Keratinocyte (primary cell): Measurements from ENCODE around the gene PGA3. TPM values are rescaled to one million over a fixed set of nuclear protein-coding genes. Genes with fewer than 3 reads are reported as not detected.
"Not testable (repeated sequence)": the region's sequence is repeated elsewhere in the genome, so short reads cannot be mapped to it uniquely, and the experiment has no call there.

Experiments
- DNase-seq: peaks from one replicate; pipeline ENCODE4 v3.0.0-alpha.2; 2011; ENCODE audit warnings: low read depth, missing footprints, low spot score
- FAIRE-seq: peaks from 2 replicates; lab custom pipeline; 2011; peaks lifted over from hg19 to GRCh38; lab: Jason Lieb, UNC
- H2AFZ ChIP-seq: 2 replicates; pipeline ENCODE4 v1.6.0; 2012; ENCODE audit warnings: low read length, control low read depth, inconsistent platforms; ENCODE audit not compliant: control insufficient read depth
- H3K27ac ChIP-seq: 2 replicates; pipeline ENCODE4 v1.5.1; 2011; ENCODE audit warnings: low read length; ENCODE audit not compliant: control insufficient read depth, insufficient read depth
- H3K27me3 ChIP-seq: 3 replicates; pipeline ENCODE4 v1.6.0; 2011; ENCODE audit warnings: low read length; ENCODE audit not compliant: control insufficient read depth, insufficient read depth; ENCODE audit errors: extremely low read depth
- H3K36me3 ChIP-seq, 2 experiments: 2 replicates in 1 of 2; 3 replicates in 1 of 2; pipeline ENCODE4 v1.5.1; 2011; ENCODE audit warnings: low read length in 2 of 2, mild to moderate bottlenecking in 1 of 2; ENCODE audit not compliant: control insufficient read depth in 2 of 2, insufficient read depth in 2 of 2; ENCODE audit errors: extremely low read depth in 1 of 2
- H3K4me1 ChIP-seq: 3 replicates; pipeline ENCODE4 v1.5.1; 2011; ENCODE audit warnings: low read length; ENCODE audit not compliant: control insufficient read depth, insufficient read depth; ENCODE audit errors: extremely low read depth
- H3K4me2 ChIP-seq: 3 replicates; pipeline ENCODE4 v1.6.0; 2011; ENCODE audit warnings: low read depth, low read length; ENCODE audit not compliant: control insufficient read depth, insufficient read depth; ENCODE audit errors: extremely low read depth
- H3K4me3 ChIP-seq, 3 experiments: fragments of 200-600 bp in 1 of 3; sonication (generic) in 1 of 3; 2 replicates in 2 of 3; 3 replicates in 1 of 3; pipeline ENCODE4 v1.5.1; 2011 to 2016; ENCODE audit warnings: low read length in 3 of 3, mild to moderate bottlenecking in 3 of 3, control low read depth in 2 of 3, inconsistent platforms in 1 of 3, low read depth in 1 of 3, mixed read lengths in 1 of 3, mixed run types in 1 of 3, moderate library complexity in 1 of 3; ENCODE audit not compliant: control insufficient read depth in 2 of 3, insufficient read depth in 2 of 3; ENCODE audit errors: extremely low read depth in 1 of 3
- H3K79me2 ChIP-seq: 2 replicates; pipeline ENCODE4 v1.6.0; 2012; ENCODE audit warnings: low read length; ENCODE audit not compliant: control insufficient read depth, insufficient read depth
- H3K9ac ChIP-seq: 3 replicates; pipeline ENCODE4 v1.6.0; 2011; ENCODE audit warnings: low read length; ENCODE audit not compliant: control insufficient read depth, insufficient read depth; ENCODE audit errors: extremely low read depth
- H3K9me1 ChIP-seq: 3 replicates; pipeline ENCODE4 v1.6.0; 2011; ENCODE audit warnings: low read length; ENCODE audit not compliant: control insufficient read depth, insufficient read depth; ENCODE audit errors: extremely low read depth
- H3K9me3 ChIP-seq: 2 replicates; pipeline ENCODE4 v1.5.1; 2012; ENCODE audit warnings: low read depth, low read length; ENCODE audit not compliant: control insufficient read depth
- H4K20me1 ChIP-seq: 3 replicates; pipeline ENCODE4 v1.6.0; 2011; ENCODE audit warnings: low read length; ENCODE audit not compliant: control insufficient read depth, insufficient read depth; ENCODE audit errors: extremely low read depth
- EZH2 ChIP-seq: IDR thresholded peaks from one replicate; pipeline ENCODE4 v1.6.1; 2012; ENCODE audit warnings: inconsistent platforms, mild to moderate bottlenecking, low read length, moderate library complexity
- dilution Hi-C: fragments of 300-500 bp; cut with MboI; formaldehyde crosslinking; loops from one replicate; pipeline ENCODE4 v1.7.0; 2020; ENCODE audit warnings: low sequenced_read_pairs; ENCODE audit not compliant: extremely low pct_ligation_motif_present
- polyA minus RNA-seq, 3 experiments: library from RNA; depleted of rRNA, polyadenylated mRNA; stranded (reverse); fragments of >200 nt; gene quantifications; 1 replicate in 1 of 3; 2 replicates in 1 of 3; 3 replicates in 1 of 3; pipeline ENCODE4 v1.2.3, GENCODE V29; 2011
- polyA plus RNA-seq, 5 experiments: library from polyadenylated mRNA; depleted of rRNA in 3 of 5; stranded (reverse) in 3 of 5; stranded (forward) in 1 of 5; unstranded in 1 of 5; fragments of >200 nt; gene quantifications; 1 replicate in 1 of 5; 2 replicates in 3 of 5; 3 replicates in 1 of 5; pipeline versions ENCODE4 v1.2.1 to v1.2.3, GENCODE V29; 2011 to 2012; ENCODE audit warnings: missing spikeins in 2 of 5, low read depth in 1 of 5, low replicate concordance in 1 of 5
- TF ChIP-seq, protein P1 (sequence below), 3 experiments: IDR thresholded peaks in 1 of 3; conservative IDR thresholded peaks in 1 of 3; optimal IDR thresholded peaks in 1 of 3; 2 replicates in 2 of 3; 3 replicates in 1 of 3; pipeline versions ENCODE3 to v1.5.1; 2011; ENCODE audit warnings: low read length in 3 of 3, mild to moderate bottlenecking in 3 of 3, moderate library complexity in 2 of 3, control low read depth in 1 of 3, inconsistent platforms in 1 of 3; ENCODE audit not compliant: insufficient read depth in 2 of 3; ENCODE audit errors: extremely low read depth in 1 of 3

Gene PGA3
- polyA plus RNA-seq (not detected in 3 replicates), polyA minus RNA-seq (not detected in 3 replicates)
- polyA plus RNA-seq (2011; ENCODE audit: low read depth): not detected
- polyA plus RNA-seq (2011; cell fraction: cytosol; rRNA removed): not detected in 2 replicates
- not detected in 2 replicates for polyA plus RNA-seq (2011; cell fraction: nucleus; rRNA removed)
- polyA plus RNA-seq (2012; ENCODE audit: low replicate concordance): not detected in 2 replicates
- polyA minus RNA-seq (2011; cell fraction: cytosol; rRNA and poly(A)+ RNA removed): not detected
- polyA minus RNA-seq (2011; cell fraction: nucleus; rRNA and poly(A)+ RNA removed): not detected in 2 replicates

DNA sequence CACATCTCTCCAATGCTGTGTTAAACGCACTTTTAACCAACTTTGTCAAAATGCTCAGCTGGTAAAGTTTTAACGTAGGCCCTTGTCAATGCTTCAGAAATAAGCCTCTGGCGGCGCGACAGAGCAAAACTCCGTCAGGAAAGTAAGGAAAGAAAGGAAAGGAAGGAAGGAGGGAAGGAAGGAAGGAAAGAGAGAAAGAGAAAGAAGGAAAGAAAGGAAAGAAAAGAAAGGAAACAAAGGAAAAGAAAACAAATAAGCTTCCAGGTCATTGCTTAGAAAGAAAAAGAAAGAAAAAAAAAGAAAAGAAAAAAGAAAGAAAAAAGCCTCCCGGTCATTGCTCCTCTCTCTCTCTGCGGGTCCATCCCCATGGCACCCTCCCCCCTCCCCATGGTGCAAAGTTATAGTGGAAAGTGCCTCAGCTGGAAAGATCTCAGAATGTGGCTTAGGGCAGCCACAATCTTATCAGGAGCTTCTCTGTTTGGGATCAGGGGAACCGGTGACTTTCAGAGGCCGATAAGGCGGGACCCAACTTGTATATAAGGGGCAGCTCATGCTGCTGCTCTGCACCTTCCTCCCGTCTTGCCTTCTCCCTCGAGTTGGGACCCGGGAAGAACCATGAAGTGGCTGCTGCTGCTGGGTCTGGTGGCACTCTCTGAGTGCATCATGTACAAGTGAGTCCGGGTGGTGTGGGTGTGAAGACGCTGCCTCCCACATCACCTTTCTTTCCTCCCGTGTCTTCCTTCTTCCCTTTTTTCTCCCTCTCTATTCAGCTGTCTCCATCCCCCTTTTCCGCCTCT is at the start of gene PGA3:
PGA3 (plus strand) TSS at position 566 of the 797 bp plus-strand sequence; CDS start at position 616, 50 bp downstream.
- not testable (repeated sequence) for H3K27me3 ChIP-seq, DNase-seq, FAIRE-seq

DNA sequence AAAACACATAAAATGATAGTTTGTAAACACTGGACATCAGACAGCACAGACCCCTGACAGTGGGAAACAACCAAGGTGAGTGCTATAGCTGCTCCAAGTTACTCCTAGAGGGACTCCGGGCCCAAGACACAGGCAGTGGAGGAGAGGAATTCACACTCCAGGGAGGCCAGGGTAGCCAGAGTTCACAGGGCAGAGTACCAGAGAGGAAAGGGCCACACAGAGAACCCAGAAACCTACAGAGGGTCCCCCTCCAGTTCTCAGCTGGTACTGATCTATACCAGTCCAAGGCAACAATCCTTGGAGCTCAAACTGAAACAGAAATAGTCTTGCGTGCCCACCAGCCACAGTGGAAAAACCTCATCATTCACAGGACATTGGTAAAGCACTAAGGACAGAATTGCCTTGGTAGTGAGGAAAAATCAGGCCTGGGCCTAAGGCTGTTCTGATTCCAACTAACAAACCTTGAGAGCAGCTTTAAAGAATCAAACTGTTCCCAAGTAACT is 49.7 kb upstream of the PGA3 start:
- Histone ChIP-seq H3K9ac (peak overlapping the region; percentile 55), H3K4me1 (peaks cover 33% of the 10 kb centered on the region), H4K20me1 (no peaks in the 10 kb centered on the region), H3K27ac (peak overlapping the region; percentile 54), H3K79me2 (peaks cover 62% of the 10 kb centered on the region), H3K36me3 (no peaks in the 10 kb centered on the region), H3K9me3 (no peaks in the 10 kb centered on the region), H3K4me3 (peak overlapping the region in 1 of 3 experiments; percentile 20), H3K4me2 (peak overlapping the region; percentile 78), H2AFZ (peak overlapping the region; percentile 39), H3K27me3 (no peaks in the 10 kb centered on the region), H3K9me1 (no peaks in the 10 kb centered on the region)
- DNase-seq: no peak
- TF ChIP-seq EZH2: no peak
- TF ChIP-seq, protein P1, sequence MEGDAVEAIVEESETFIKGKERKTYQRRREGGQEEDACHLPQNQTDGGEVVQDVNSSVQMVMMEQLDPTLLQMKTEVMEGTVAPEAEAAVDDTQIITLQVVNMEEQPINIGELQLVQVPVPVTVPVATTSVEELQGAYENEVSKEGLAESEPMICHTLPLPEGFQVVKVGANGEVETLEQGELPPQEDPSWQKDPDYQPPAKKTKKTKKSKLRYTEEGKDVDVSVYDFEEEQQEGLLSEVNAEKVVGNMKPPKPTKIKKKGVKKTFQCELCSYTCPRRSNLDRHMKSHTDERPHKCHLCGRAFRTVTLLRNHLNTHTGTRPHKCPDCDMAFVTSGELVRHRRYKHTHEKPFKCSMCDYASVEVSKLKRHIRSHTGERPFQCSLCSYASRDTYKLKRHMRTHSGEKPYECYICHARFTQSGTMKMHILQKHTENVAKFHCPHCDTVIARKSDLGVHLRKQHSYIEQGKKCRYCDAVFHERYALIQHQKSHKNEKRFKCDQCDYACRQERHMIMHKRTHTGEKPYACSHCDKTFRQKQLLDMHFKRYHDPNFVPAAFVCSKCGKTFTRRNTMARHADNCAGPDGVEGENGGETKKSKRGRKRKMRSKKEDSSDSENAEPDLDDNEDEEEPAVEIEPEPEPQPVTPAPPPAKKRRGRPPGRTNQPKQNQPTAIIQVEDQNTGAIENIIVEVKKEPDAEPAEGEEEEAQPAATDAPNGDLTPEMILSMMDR (optimal IDR thresholded peaks at IDR 0.05 in 1 of 3, IDR thresholded peaks at IDR 0.05 in 1 of 3, conservative IDR thresholded peaks at IDR 0.05 in 1 of 3; ENCODE audit: extremely low read depth in 1 of 3, insufficient read depth in 2 of 3, low read length in 3 of 3): no peak
- no peak for FAIRE-seq
- dilution Hi-C loops: no loop called here

More for the DNA sequence above, at the start of gene PGA3:
- H2AFZ ChIP-seq, H3K9me1 ChIP-seq, H3K79me2 ChIP-seq, H3K4me1 ChIP-seq, H3K4me3 ChIP-seq, H3K4me2 ChIP-seq, dilution Hi-C loops, H3K9ac ChIP-seq, H4K20me1 ChIP-seq, H3K36me3 ChIP-seq, H3K9me3 ChIP-seq, H3K27ac ChIP-seq: not testable (repeated sequence)
